ENCODE results near the gene PTP4A1. TPM values are rescaled to one million over a fixed set of nuclear protein-coding genes. Genes with fewer than 3 reads are reported as not detected.
"Not testable (repeated sequence)": the region's sequence is repeated elsewhere in the genome, so short reads cannot be mapped to it uniquely, and the experiment has no call there.

The PTP4A1 gene
- total RNA-seq, 6 experiments from 2014 or later: 147 to 342 (median 225) TPM

DNA sequence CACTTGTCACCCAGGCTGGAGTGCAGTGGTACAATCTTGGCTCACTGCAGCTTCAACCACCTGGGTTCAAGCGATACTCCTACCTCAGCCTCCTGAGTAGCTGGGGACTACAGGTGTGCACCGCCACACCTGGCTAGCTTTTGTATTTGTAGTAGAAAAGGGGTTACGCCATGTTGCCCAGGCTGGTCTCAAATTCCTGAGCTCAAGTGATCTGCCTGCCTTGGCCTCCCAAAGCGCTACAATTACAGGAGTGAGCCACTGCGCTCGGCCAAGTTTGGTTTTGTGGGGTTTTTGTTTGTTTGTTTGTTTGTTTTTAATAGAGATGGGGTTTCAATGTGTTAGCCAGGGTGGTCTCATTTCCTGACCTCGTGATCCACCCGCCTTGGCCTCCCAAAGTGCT lies 12.3 kb downstream of the PTP4A1 start:
- TF ChIP-seq POLR2A (IDR thresholded peaks at IDR 0.05): no peak
- no peak for TF ChIP-seq CTCF (IDR thresholded peaks at IDR 0.05)
- intact Hi-C loops (cut with DNase I): no loop called here
- H3K4me1 ChIP-seq: no peaks in the 10 kb centered on the region
- DNase-seq: no peak
- WGBS (ENCODE audit: insufficient coverage, low coverage, low lambda C conversion rate, missing lambda C conversion rate): 83% methylated on average over 4 of the region's 8 CpGs
- no peaks in the 10 kb centered on the region for H3K9me3 ChIP-seq
- H3K27ac ChIP-seq: peak overlapping the region in 1 of 3 donors; percentile 0
- peaks cover 0 to 37% (median 26%) of the 10 kb centered on the region in 4 donors for H3K36me3 ChIP-seq
- peak; percentile 3 to 48 (median 16) for ATAC-seq
- no peak overlapping the region for H3K4me3 ChIP-seq
- no peaks in the 10 kb centered on the region for H3K27me3 ChIP-seq

DNA sequence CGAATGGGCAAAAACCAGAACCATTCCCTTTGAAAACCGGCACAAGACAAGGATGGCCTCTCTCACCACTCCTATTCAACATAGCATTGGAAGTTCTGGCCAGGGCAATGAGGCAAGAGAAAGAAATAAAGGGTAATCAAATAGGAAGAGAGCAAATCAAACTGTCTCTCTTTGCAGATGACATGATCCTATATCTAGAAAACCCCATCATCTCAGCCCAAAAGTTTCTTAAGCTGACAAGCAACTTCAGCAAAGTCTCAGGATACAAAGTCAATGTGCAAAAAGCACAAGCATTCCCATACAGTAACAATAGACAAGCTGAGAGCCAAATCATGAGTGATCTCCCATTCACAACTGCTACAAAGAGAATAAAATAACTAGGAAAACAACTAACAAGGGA lies 13.4 kb downstream of the PTP4A1 start:
- peaks cover 0 to 26% (median 16%) of the 10 kb centered on the region in 4 donors for H3K36me3 ChIP-seq
- H3K27me3 ChIP-seq; H3K9me3 ChIP-seq; H3K4me3 ChIP-seq; DNase-seq; ATAC-seq; H3K27ac ChIP-seq; H3K4me1 ChIP-seq; intact Hi-C loops (cut with DNase I): not testable (repeated sequence)
- 35% methylated on average over 2 of the region's 2 CpGs for WGBS (ENCODE audit: insufficient coverage, low coverage, low lambda C conversion rate, missing lambda C conversion rate)

DNA sequence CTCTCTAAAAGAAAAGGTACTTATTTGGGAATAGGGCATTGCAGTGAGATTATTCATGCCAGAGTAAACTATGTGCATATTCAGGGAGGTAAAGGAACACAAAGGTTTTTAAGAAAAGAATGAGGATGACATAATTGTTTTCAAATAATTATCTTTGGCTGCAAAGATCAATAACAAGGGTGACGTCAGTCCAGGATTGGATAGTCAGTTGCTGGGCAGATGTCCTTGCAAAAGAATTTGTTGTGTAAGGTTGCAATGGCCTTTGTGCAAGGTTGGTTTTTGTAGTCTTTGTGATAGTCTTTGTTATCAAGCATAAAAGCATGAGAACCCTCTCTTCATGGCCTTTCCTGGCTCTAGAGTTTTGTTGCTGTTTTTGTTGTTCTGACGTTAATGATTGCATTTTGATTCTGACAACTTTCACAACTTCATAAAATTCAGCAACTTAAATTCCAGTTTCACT lies 17.7 kb downstream of the PTP4A1 start:
- no peak overlapping the region for H3K4me3 ChIP-seq
- H3K9me3 ChIP-seq: no peaks in the 10 kb centered on the region
- H3K27ac ChIP-seq: peak overlapping the region in 2 of 3 donors; percentile 32 to 47
- TF ChIP-seq POLR2A (IDR thresholded peaks at IDR 0.05) (no peak), CTCF (IDR thresholded peaks at IDR 0.05) (no peak)
- intact Hi-C loops (cut with DNase I): loop anchor here in 1 of 2 donors (10.0 kb wide), 1 partner anchor 175 kb away; no protein-coding TSS in a partner anchor
- peaks cover 0 to 5% (median 0%) of the 10 kb centered on the region in 4 donors for H3K4me1 ChIP-seq
- DNase-seq: no peak
- H3K36me3 ChIP-seq: no peaks in the 10 kb centered on the region
- H3K27me3 ChIP-seq: no peaks in the 10 kb centered on the region
- WGBS (ENCODE audit: insufficient coverage, low coverage, low lambda C conversion rate, missing lambda C conversion rate): 24% methylated on average over 2 of the region's 2 CpGs
- ATAC-seq: peak; percentile 54 to 75 (median 64)

GRCh38 chr6:63592886-63593285 lies 20.6 kb downstream of the PTP4A1 start:
- no peak for TF ChIP-seq POLR2A (IDR thresholded peaks at IDR 0.05)
- no peak for TF ChIP-seq CTCF (IDR thresholded peaks at IDR 0.05)
- H3K4me1 ChIP-seq: peaks cover 0 to 5% (median 0%) of the 10 kb centered on the region in 4 donors
- 87% methylated on average over 4 of the region's 7 CpGs for WGBS (ENCODE audit: insufficient coverage, low coverage, low lambda C conversion rate, missing lambda C conversion rate)
- no peak for DNase-seq
- H3K4me3 ChIP-seq: no peak overlapping the region
- no peaks in the 10 kb centered on the region for H3K9me3 ChIP-seq
- intact Hi-C loops (cut with DNase I): loop anchor here in 1 of 2 donors (10.0 kb wide), 1 partner anchor 172 kb away; no protein-coding TSS in a partner anchor
- no peak overlapping the region for H3K27ac ChIP-seq
- no peak for ATAC-seq
- no peaks in the 10 kb centered on the region for H3K27me3 ChIP-seq
- no peaks in the 10 kb centered on the region for H3K36me3 ChIP-seq

- H3K27me3 ChIP-seq: no peaks in the 10 kb centered on the region
- peak overlapping the region in 2 of 3 donors; percentile 51 to 52 for H3K4me3 ChIP-seq
- H3K36me3 ChIP-seq: no peaks in the 10 kb centered on the region
- peak; percentile 6 to 40 (median 26) for ATAC-seq
- no peaks in the 10 kb centered on the region for H3K4me1 ChIP-seq
- 39% methylated on average over 6 of the region's 6 CpGs for WGBS (ENCODE audit: insufficient coverage, low coverage, low lambda C conversion rate, missing lambda C conversion rate)
- TF ChIP-seq CTCF (IDR thresholded peaks at IDR 0.05) (no peak), POLR2A (IDR thresholded peaks at IDR 0.05) (no peak)
- intact Hi-C loops (cut with DNase I): loop anchor here in 1 of 2 donors (10.0 kb wide), 1 partner anchor 167 kb away; no protein-coding TSS in a partner anchor
- H3K27ac ChIP-seq: peak overlapping the region in 2 of 3 donors; percentile 20 to 26
- no peaks in the 10 kb centered on the region for H3K9me3 ChIP-seq
- DNase-seq: no peak
These were observed 25.1 kb downstream of the PTP4A1 start for GRCh38 chr6:63597141-63598048.
